OCI-M1 (cell line): ENCODE results near the gene ZACN.

Experiments used
- DNase-seq: peaks from one replicate; lab custom pipeline; 2025; lab: John Stamatoyannopoulos, UW

The ZACN gene

DNA sequence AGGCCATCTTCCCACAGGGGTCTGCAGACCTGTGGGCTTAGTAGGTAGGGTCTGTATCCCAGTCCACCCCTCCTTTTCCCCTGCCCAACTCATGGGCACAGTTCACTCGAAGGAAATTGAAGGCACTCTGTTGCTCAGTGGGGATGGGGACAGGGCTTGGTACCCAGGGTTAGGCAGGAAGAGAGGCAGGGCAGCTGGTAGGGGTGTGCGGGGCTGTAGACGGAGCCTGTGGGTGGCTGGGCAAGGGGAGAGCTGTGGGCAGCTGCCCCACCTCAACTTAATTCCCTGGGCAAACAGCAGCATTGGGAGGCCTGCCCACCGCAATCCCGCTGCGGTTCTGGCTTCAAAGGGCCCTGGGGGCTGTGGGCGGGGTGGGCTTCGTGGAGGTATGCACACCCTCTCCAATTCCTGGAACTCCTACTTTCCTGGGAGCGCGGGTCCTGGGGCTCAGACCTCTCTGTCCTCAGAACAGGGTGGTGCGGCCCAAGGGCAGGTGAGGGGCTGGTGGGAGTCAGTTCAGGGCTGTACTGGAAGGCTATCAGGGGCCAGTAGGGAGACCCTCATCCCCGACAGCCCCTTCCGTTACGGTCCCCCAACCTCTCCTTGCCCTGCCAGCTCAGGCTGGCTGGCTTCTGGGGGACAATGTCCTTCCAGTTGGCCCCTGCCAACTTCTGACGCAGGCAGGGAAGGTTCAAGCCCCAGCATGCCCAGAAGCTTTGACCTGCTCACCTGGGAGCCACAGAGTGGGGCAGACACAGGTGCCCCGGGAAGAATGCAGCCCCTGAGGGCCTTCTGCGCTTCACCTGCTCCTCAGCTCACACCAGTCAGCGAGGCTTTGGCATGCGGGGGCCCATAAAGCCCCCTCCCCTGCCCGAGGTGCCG is 53.0 kb downstream of the ZACN start:
- no peak for DNase-seq
